Endothelial cell of umbilical vein (primary cell): ENCODE results near the gene MRPL33. TPM values are rescaled to one million over a fixed set of nuclear protein-coding genes. Genes with fewer than 3 reads are reported as not detected.

ENCODE experiments used
- BruUV-seq: library from RNA; stranded (reverse); fragments of 400-500 nt; replicated peaks from 2 replicates; lab custom pipeline; 2021; lab: Mats Ljungman, UMichigan
- CTCF ChIA-PET: fragments of 300-600, 350-600 bp; sonication (Branson Sonifier 250); formaldehyde crosslinking; loops from one replicate; lab custom pipeline; 2021; ENCODE audit warnings: antibody characterized with exemption, inconsistent platforms; lab: Charles Lee
- POLR2A ChIA-PET: fragments of 300-600, 350-600 bp; sonication (Branson Sonifier 250); formaldehyde crosslinking; loops from one replicate; lab custom pipeline; 2021; ENCODE audit warnings: antibody characterized with exemption, inconsistent platforms; lab: Charles Lee
- DNase-seq: peaks from one replicate; pipeline ENCODE4 v3.0.0-alpha.2; 2011; ENCODE audit warnings: low read depth, low spot score
- FAIRE-seq: peaks from 2 replicates; lab custom pipeline; 2011; peaks lifted over from hg19 to GRCh38; lab: Jason Lieb, UNC
- H2AFZ ChIP-seq: 2 replicates; pipeline ENCODE4 v1.6.0; 2012; ENCODE audit warnings: low read depth, low read length, control low read depth, inconsistent platforms
- H3K27ac ChIP-seq: 2 replicates; pipeline ENCODE4 v1.5.1; 2011; ENCODE audit warnings: low read depth, mild to moderate bottlenecking, control low read depth, low read length, moderate library complexity; ENCODE audit not compliant: insufficient read depth
- H3K27me3 ChIP-seq, 2 experiments: 2 replicates each; pipeline versions ENCODE4 v1.6.0 to v1.6.1; 2011; ENCODE audit warnings: low read length in 2 of 2, mixed read lengths in 1 of 2; ENCODE audit not compliant: control insufficient read depth in 2 of 2, insufficient read depth in 2 of 2
- H3K36me3 ChIP-seq, 2 experiments: 2 replicates in 1 of 2; 3 replicates in 1 of 2; pipeline ENCODE4 v1.5.1; 2011; ENCODE audit warnings: low read length in 2 of 2, mild to moderate bottlenecking in 1 of 2, moderate library complexity in 1 of 2; ENCODE audit not compliant: control insufficient read depth in 2 of 2, insufficient read depth in 2 of 2; ENCODE audit errors: extremely low read depth in 1 of 2
- H3K4me1 ChIP-seq: 3 replicates; pipeline ENCODE4 v1.5.1; 2011; ENCODE audit warnings: mild to moderate bottlenecking, low read length; ENCODE audit not compliant: control insufficient read depth, insufficient read depth; ENCODE audit errors: extremely low read depth
- H3K4me2 ChIP-seq: 2 replicates; pipeline ENCODE4 v1.6.1; 2011; ENCODE audit warnings: low read length, control low read depth, mixed read lengths; ENCODE audit not compliant: insufficient read depth
- H3K4me3 ChIP-seq, 3 experiments: fragments of 200-600 bp in 1 of 3; sonication (generic), shearing (Covaris generic) in 1 of 3; replicated peaks in 1 of 3; 2 replicates each; pipeline ENCODE4 v1.5.1; 2011 to 2016; ENCODE audit warnings: control low read depth in 3 of 3, low read length in 3 of 3, mild to moderate bottlenecking in 2 of 3, inconsistent platforms in 1 of 3, low read depth in 1 of 3, moderate library complexity in 1 of 3; ENCODE audit not compliant: insufficient read depth in 1 of 3
- H3K79me2 ChIP-seq: 2 replicates; pipeline ENCODE4 v1.6.0; 2012; ENCODE audit warnings: low read length, inconsistent platforms; ENCODE audit not compliant: control insufficient read depth, insufficient read depth
- H3K9ac ChIP-seq: replicated peaks from 2 replicates; pipeline ENCODE3; 2011; ENCODE audit warnings: low read length, control low read depth; ENCODE audit not compliant: insufficient read depth; ENCODE audit errors: extremely low read depth
- H3K9me1 ChIP-seq: replicated peaks from 3 replicates; pipeline ENCODE4 v1.6.0; 2011; ENCODE audit warnings: mild to moderate bottlenecking, low read length; ENCODE audit not compliant: control insufficient read depth, insufficient read depth; ENCODE audit errors: extremely low read depth
- H3K9me3 ChIP-seq: replicated peaks from 2 replicates; pipeline ENCODE4 v1.5.1; 2012; ENCODE audit warnings: low read length, inconsistent platforms; ENCODE audit not compliant: control insufficient read depth, insufficient read depth
- H4K20me1 ChIP-seq: replicated peaks from 2 replicates; pipeline ENCODE3; 2011; ENCODE audit warnings: mild to moderate bottlenecking, low read length; ENCODE audit not compliant: control insufficient read depth, insufficient read depth; ENCODE audit errors: extremely low read depth
- EZH2 ChIP-seq: IDR thresholded peaks from 2 replicates; pipeline ENCODE4 v1.6.1; 2012; ENCODE audit warnings: borderline replicate concordance, low read depth, mild to moderate bottlenecking, moderate library complexity, low read length, inconsistent platforms; ENCODE audit not compliant: severe bottlenecking
- FOS ChIP-seq: IDR thresholded peaks from 2 replicates; pipeline ENCODE4 v1.6.1; 2011; ENCODE audit warnings: mild to moderate bottlenecking, low read length, moderate library complexity, borderline replicate concordance; ENCODE audit not compliant: insufficient read depth
- GATA2 ChIP-seq: IDR thresholded peaks from 2 replicates; pipeline ENCODE4 v1.7.0; 2011; ENCODE audit warnings: low read depth, mild to moderate bottlenecking, moderate library complexity, mixed read lengths, low read length; ENCODE audit not compliant: insufficient read length, insufficient read depth
- JUN ChIP-seq: IDR thresholded peaks from 2 replicates; pipeline ENCODE4 v1.6.1; 2011; ENCODE audit warnings: borderline replicate concordance, low read depth; ENCODE audit not compliant: insufficient read length, insufficient read depth
- MYC ChIP-seq: IDR thresholded peaks from one replicate; pipeline ENCODE4 v1.6.1; 2011; ENCODE audit warnings: mild to moderate bottlenecking, low read depth, low read length
- POLR2A ChIP-seq: IDR thresholded peaks from 2 replicates; pipeline ENCODE4 v1.6.1; 2012; ENCODE audit warnings: low read depth, mild to moderate bottlenecking, control low read depth, low read length
- POLR2AphosphoS5 ChIP-seq: IDR thresholded peaks from 2 replicates; pipeline ENCODE4 v1.6.1; 2012; ENCODE audit warnings: low read depth, mild to moderate bottlenecking, control low read depth, low read length, moderate library complexity; ENCODE audit not compliant: insufficient read depth
- dilution Hi-C: fragments of 300-500 bp; cut with MboI; formaldehyde crosslinking; loops from one replicate; pipeline ENCODE4 v1.15.0; 2019; ENCODE audit warnings: low sequenced_read_pairs; ENCODE audit not compliant: extremely low pct_ligation_motif_present
- intact Hi-C: fragments of 100-400 bp; cut with micrococcal nuclease; formaldehyde crosslinking; loops from one replicate; pipeline ENCODE4 v1.10.0; 2022
- polyA plus RNA-seq, 4 experiments: library from polyadenylated mRNA; depleted of rRNA in 3 of 4; stranded (reverse) in 3 of 4; unstranded in 1 of 4; fragments of >200 nt; gene quantifications; 2 replicates each; pipeline versions ENCODE4 v1.2.1 to v1.2.3, GENCODE V29; 2011 to 2012; ENCODE audit warnings: missing spikeins in 1 of 4
- total RNA-seq: library from RNA; stranded (reverse); gene quantifications from 2 replicates; pipeline ENCODE4 v1.2.3, GENCODE V29; 2021
- TF ChIP-seq, protein P1 (sequence below), 2 donors: IDR thresholded peaks; 1 replicate in 1 of 2; 2 replicates in 1 of 2; pipeline ENCODE4 v1.5.1; 2011; ENCODE audit warnings: low read length in 2 of 2, mild to moderate bottlenecking in 2 of 2, moderate library complexity in 2 of 2, control low read depth in 1 of 2, inconsistent platforms in 1 of 2, low read depth in 1 of 2; ENCODE audit not compliant: insufficient read depth in 1 of 2; ENCODE audit errors: extremely low read depth in 1 of 2
- TF ChIP-seq, protein P2 (sequence below): IDR thresholded peaks from 2 replicates; pipeline ENCODE4 v1.6.1; 2011; ENCODE audit not compliant: insufficient read depth, insufficient read length

Gene MRPL33
- total and polyA plus RNA-seq, 2 donors (not counting 3 experiments of a cell fraction or from before 2014, with no cell fraction given), result 36.1 to 97.4 TPM

DNA sequence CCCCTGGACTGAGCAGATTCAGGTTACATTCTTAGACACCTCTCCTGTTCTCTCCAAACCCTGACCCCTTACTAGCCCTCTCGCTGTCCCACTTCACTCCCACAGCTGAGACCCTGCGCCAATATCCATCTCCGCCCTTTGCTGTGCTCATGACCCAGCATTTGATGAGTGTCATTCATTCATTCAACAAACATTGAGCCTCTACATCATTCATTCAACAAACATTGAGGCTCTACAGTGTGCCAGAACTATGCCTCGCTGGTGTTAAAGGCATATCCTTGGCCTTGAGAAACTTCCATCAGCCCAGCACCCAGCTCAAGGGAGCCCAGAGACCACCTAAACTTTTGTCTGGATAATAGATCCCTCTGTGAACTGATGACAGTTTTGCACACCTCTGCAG, 41.9 kb upstream of the MRPL33 start:
- H3K27ac ChIP-seq, result no peak overlapping the region
- H3K4me2 ChIP-seq, result no peak overlapping the region
- no peaks in the 10 kb centered on the region for H3K9me3 ChIP-seq
- ChIA-PET CTCF (interaction anchor here (1.1 to 1.7 kb wide), 3 partner anchors 14 to 46 kb away, joined by 3 to 5 read pairs (median 4); no protein-coding TSS in a partner anchor), POLR2A (no interaction called here)
- no peaks in the 10 kb centered on the region for H4K20me1 ChIP-seq
- no peaks in the 10 kb centered on the region for H3K9me1 ChIP-seq
- H3K36me3 ChIP-seq, result no peaks in the 10 kb centered on the region
- no peaks in the 10 kb centered on the region for H3K79me2 ChIP-seq
- H3K9ac ChIP-seq, result no peak overlapping the region
- no TSS peak for BruUV-seq
- H3K4me3 ChIP-seq, result no peak overlapping the region
- dilution Hi-C loops, result loop anchor here (25.0 kb wide), 1 partner anchor 683 kb away; no protein-coding TSS in a partner anchor
- intact Hi-C loops, result no loop called here
- TF ChIP-seq FOS, result no peak
- TF ChIP-seq, protein P1, sequence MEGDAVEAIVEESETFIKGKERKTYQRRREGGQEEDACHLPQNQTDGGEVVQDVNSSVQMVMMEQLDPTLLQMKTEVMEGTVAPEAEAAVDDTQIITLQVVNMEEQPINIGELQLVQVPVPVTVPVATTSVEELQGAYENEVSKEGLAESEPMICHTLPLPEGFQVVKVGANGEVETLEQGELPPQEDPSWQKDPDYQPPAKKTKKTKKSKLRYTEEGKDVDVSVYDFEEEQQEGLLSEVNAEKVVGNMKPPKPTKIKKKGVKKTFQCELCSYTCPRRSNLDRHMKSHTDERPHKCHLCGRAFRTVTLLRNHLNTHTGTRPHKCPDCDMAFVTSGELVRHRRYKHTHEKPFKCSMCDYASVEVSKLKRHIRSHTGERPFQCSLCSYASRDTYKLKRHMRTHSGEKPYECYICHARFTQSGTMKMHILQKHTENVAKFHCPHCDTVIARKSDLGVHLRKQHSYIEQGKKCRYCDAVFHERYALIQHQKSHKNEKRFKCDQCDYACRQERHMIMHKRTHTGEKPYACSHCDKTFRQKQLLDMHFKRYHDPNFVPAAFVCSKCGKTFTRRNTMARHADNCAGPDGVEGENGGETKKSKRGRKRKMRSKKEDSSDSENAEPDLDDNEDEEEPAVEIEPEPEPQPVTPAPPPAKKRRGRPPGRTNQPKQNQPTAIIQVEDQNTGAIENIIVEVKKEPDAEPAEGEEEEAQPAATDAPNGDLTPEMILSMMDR (IDR thresholded peaks at IDR 0.05; ENCODE audit: extremely low read depth in 1 of 2, insufficient read depth in 1 of 2, low read depth in 1 of 2, low read length in 2 of 2), result no peak
- DNase-seq (no peak), FAIRE-seq (no peak)
- H2AFZ ChIP-seq, result no peak overlapping the region
- H3K4me1 ChIP-seq, result peaks cover 13% of the 10 kb centered on the region
- no peaks in the 10 kb centered on the region for H3K27me3 ChIP-seq

DNA sequence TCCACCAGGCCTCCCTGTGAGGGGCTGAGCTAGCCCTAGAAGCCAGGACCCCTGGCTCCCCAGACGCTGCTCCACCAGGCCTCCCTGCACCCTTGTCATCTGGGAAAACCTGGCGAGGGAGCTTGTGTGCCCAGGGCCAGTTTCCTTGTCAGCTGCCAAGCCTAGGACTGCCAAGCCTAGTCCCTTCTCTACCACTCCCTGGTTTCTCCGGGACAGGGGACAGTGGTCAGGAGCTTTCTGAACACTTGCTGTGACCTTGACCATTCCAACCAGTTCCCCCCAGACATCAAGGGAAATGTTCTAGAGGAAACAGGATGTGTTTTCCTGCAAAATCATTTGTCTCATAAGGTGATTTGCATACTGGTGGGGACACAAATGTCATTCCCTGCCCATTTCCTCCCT, 41.3 kb upstream of the MRPL33 start:
- ChIA-PET POLR2A (no interaction called here), CTCF (interaction anchor here (0.5 to 1.7 kb wide), 5 partner anchors 14 to 47 kb away, joined by 3 to 5 read pairs (median 3); no protein-coding TSS in a partner anchor)
- FAIRE-seq (peak; percentile 73), DNase-seq (no peak)
- Histone ChIP-seq H3K4me1 (peaks cover 17% of the 10 kb centered on the region), H3K27me3 (no peaks in the 10 kb centered on the region), H3K9ac (no peak overlapping the region), H3K79me2 (no peaks in the 10 kb centered on the region), H4K20me1 (no peaks in the 10 kb centered on the region), H2AFZ (peak overlapping the region; percentile 50), H3K4me2 (no peak overlapping the region), H3K27ac (no peak overlapping the region), H3K9me1 (no peaks in the 10 kb centered on the region), H3K36me3 (no peaks in the 10 kb centered on the region), H3K4me3 (no peak overlapping the region), H3K9me3 (no peaks in the 10 kb centered on the region)
- no TSS peak for BruUV-seq
- intact Hi-C loops (no loop called here), dilution Hi-C loops (loop anchor here (25.0 kb wide), 1 partner anchor 682 kb away; no protein-coding TSS in a partner anchor)
- TF ChIP-seq EZH2 (no peak), MYC (no peak), POLR2A (no peak), POLR2AphosphoS5 (no peak), FOS (no peak), JUN (no peak), GATA2 (no peak)
- TF ChIP-seq, protein P1 (IDR thresholded peaks at IDR 0.05; ENCODE audit: extremely low read depth in 1 of 2, insufficient read depth in 1 of 2, low read depth in 1 of 2, low read length in 2 of 2), result no peak
- TF ChIP-seq, protein P2, sequence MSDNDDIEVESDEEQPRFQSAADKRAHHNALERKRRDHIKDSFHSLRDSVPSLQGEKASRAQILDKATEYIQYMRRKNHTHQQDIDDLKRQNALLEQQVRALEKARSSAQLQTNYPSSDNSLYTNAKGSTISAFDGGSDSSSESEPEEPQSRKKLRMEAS, result no peak
